ENCODE measurements around the gene PNMA8B.

Gene PNMA8B

GRCh38 chr19:46486358-46486757 lies 9.3 kb downstream of the PNMA8B start:
- DNase-seq, result no peak

GRCh38 chr19:46484656-46485055 lies 11.0 kb downstream of the PNMA8B start:
- no peak for DNase-seq

DNA sequence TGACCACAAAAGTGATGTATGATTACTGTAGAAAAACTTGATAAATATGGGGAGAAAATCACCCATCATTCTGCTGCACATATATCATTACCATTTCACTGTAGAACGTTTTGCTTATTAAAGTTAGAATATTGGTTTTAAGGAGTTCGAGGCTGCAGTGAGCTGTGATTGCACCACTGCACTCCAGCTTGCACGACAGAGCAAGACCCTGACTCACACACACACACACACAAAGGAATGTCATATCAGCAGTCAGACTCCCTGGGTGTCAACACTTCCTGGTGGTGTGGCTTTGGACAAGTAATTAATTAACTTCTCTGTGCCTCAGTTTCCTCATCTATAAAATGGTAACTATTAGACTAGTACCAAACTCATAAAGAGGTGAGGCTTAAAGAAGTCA lies 13.0 kb downstream of the PNMA8B start:
- DNase-seq, result no peak

DNA sequence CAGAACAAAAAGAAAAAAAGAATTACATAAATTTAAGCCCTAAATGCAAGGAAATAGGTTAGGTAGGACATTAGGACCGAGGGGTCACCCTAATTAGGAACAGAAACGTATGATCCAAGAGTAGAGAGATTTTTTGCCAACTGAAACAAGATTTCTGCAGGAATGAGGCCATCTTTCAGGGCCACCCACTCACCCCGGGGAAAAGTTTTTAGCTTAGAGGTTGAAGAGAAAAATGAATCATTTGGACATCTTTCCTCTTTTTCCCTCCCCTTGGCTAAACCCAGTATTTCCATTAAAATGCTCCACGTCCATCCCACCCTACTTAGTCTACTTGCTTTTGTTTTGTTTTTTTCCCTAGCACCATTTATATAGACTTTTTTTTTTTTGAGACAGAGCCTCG lies 13.7 kb downstream of the PNMA8B start:
- no peak for DNase-seq

GRCh38 chr19:46481223-46481848 lies 14.3 kb downstream of the PNMA8B start:
- DNase-seq, result no peak

DNA sequence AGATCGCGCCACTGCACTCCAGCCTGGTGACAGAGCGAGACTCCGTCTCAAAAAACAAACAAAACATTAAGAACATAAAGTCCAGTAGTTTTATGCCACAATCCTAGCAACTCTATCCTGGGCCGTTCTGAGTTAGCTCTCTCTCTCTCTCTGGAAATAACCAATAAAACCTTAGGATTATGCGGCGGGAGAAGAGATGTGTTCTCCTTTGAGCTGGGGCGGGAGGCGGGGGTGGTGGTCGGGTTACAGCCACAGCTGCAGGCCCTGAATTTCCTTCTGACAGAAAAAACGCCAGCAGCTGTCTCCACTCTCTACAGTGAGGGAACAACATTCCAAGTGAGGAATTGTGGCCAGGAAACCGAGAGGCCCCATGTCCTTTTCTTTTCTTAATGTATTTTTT lies 15.3 kb downstream of the PNMA8B start:
- no peak for DNase-seq

- DNase-seq, result no peak
Measured at GRCh38 chr19:46478356-46478986, 17.2 kb downstream of the PNMA8B start.

- no peak for DNase-seq
Measured at GRCh38 chr19:46475986-46476385, 19.7 kb downstream of the PNMA8B start.

DNA sequence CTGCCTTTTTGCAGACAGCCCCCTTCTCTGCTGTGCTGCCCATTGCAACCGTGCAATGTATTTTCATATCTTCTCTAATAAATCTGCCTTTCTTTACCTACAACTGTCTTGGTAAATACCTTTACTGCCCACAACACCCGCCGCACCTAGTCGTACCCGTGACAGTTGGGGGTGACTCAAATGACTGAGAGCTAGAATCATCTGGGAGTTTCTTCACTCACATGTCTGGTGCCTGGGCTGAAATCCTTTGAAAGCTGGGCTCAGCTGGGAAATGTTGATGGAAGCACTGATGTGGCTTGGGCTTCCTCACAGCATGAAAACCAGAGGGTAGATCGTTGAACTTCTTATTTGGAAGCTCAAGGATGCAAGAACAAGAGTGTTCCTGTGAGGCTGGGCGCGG lies 21.5 kb downstream of the PNMA8B start:
- DNase-seq, result no peak

GRCh38 chr19:46472592-46472991 lies 23.1 kb downstream of the PNMA8B start:
- DNase-seq, result no peak

GRCh38 chr19:46471811-46472543 lies 23.7 kb downstream of the PNMA8B start:
- DNase-seq, result no peak

DNA sequence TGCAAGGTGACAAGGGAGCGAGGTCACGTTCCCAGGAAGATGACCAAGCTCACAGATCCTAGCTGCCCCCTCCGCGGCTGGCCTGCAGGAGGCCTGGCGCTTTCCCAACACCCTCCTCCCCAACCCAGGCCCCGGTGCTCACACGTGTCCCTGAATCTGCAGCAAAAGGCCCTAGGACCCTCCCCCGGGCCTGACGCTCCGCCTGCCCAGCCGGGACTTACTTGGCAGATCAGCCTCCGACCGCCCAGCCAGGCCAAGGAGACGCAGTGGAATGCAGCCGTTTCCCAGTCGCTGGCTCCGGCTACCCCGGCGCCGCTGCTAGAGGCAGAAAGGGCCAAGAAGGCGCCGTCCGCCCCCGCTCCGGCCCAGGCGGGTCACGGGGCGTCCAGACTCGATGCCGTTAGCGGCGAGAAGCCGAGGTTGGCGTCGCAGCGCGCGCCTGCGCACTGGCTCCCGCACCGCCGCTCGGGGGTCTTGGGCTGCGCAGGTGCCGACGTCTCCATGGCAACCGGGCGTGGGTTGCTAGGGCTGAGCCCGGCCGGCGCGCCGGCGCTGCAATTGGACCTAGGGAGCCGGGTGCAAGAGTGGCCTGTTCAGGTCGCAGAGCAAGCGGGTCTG lies 24.4 kb downstream of the PNMA8B start, which contains the start of gene PNMA8A:
Gene PNMA8A, minus strand, starts transcription at position 448 of the 618 bp plus-strand sequence. CDS start 528 bp downstream, outside the sequence.
- no peak for DNase-seq

DNA sequence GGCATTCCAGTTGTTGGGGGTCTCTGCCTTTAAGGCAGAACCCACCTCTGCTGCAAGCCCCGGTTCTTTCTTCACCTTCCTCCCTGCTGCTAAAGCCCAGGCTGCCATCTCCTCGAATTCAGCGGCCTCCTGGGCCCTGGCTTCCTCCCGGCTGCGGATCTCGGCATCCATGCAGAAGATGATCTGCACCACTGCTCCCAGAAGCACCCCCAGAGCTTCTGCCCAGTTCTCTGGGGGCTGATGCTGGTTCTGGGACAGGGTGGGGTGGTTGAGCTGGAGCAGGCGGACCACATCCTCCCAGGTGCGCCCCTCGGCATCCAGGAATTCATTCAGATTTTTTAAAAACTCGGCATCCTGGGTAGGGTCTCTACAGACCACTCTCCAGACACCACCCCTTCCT lies 25.3 kb downstream of the PNMA8B start:
- DNase-seq, result no peak

DNA sequence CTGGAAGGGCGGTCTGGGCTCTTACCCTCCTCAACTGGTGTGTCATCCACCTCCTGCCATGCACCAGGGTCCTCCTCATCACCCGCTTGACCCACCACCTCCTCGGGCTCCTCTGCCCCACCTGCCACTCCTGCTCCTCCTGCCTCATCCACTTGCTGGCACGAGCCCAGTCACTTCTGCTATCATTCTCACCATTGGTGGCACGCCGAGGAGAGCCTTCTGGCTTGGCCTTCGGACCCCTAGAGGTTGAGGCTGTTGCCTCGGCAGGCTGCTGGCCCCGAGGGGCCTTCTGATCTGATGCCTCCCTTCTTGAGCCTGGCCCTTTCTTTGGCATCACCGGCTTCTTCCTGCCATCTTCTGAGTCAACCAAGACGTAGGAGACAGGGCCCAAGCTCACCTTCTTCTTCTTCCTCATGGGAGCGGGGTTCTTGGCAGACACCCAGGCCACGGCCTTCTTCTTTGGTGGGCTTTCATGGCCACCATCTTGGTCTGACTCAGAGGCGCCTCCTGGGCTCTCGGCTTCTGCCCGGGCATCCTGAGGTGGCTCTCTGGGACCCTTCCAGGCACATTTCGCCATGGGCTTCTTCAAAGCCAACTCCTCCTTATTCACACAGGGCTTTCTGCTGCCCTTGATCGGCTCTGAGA lies 26.0 kb downstream of the PNMA8B start:
- DNase-seq, result no peak

GRCh38 chr19:46466536-46467196 lies 29.0 kb downstream of the PNMA8B start:
- no peak for DNase-seq

DNA sequence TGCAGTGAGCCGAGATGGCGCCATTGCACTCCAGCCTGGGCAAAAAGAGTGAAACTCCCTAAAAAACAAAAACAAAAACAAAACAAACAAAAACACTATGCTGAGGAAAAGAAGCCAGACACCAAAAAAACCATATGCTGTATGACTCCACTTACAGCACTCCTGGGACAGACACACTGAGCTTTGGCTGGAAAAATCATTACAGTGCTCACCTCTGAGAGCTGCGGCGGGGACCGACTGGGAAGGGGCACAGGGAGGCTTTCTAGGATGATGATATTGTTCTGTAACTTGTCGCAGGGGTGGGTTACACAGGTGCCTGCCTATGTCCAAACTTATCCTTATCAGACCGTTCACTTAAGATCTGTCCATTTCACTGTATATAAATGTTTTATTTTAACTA lies 32.2 kb downstream of the PNMA8B start:
- no peak for DNase-seq

- DNase-seq, result no peak
Measured at GRCh38 chr19:46461537-46461936, 34.1 kb downstream of the PNMA8B start.

GRCh38 chr19:46460981-46461380 lies 34.7 kb downstream of the PNMA8B start:
- no peak for DNase-seq

- DNase-seq, result no peak
Measured at GRCh38 chr19:46460055-46460454, 35.6 kb downstream of the PNMA8B start.

GRCh38 chr19:46456930-46457329 lies 38.7 kb downstream of the PNMA8B start:
- no peak for DNase-seq

GRCh38 chr19:46454244-46454643 lies 41.4 kb downstream of the PNMA8B start:
- no peak for DNase-seq

GRCh38 chr19:46453661-46454060 lies 42.0 kb downstream of the PNMA8B start:
- DNase-seq, result no peak

DNA sequence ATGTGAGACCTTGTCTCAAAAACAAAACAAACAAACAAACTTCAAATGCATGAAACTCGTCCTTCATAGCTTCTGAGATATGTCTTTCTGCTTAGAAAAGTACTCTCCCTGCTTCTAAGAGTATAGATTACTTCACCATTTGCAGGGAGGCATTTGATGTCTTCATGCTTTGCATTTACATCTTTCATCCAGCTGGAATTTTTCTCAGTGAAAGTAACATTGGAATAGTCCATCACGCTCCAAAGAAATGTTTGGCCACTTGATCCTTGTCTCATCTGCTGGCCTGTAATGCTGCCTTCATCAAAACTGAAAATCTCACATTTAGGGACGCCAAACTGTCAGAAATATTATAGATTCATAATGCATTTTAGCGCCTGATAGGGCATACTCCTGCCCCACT lies 43.5 kb downstream of the PNMA8B start:
- no peak for DNase-seq

All from stimulated activated CD4-positive, alpha-beta T cell treated with anti-CD3 and anti-CD28 coated beads, Interleukin-12 subunit alpha, Interleukin-12 subunit beta, amount 100 ng/mL, for 4 hours (primary cell).